GM21390 (cell line): ENCODE results near the gene POLR2L.

ENCODE experiments used
- ATAC-seq: cut with Tn5 transposase; IDR thresholded peaks from one replicate; pipeline ENCODE4 v1.9.1; 2021; ENCODE audit not compliant: unreplicated experiment

Gene POLR2L

GRCh38 chr11:813456-814096 lies 28.8 kb downstream of the POLR2L start:
- ATAC-seq = no peak

- ATAC-seq = no peak
Measured at GRCh38 chr11:813072-813455, 29.3 kb downstream of the POLR2L start.

GRCh38 chr11:812390-812789 lies 29.9 kb downstream of the POLR2L start:
- ATAC-seq = no peak

- ATAC-seq = no peak
Measured at GRCh38 chr11:811446-812245, 30.7 kb downstream of the POLR2L start.

GRCh38 chr11:810040-810567 lies 32.2 kb downstream of the POLR2L start:
- no peak for ATAC-seq

GRCh38 chr11:809287-810039 lies 32.9 kb downstream of the POLR2L start, which contains the start of gene RPLP2:
RPLP2 (plus strand) TSS chr11:809967; CDS start chr11:810235, 268 bp downstream.
- ATAC-seq = peak; percentile 70

- no peak for ATAC-seq
Measured at GRCh38 chr11:808427-809286, 33.7 kb downstream of the POLR2L start.

- ATAC-seq = no peak
Measured at GRCh38 chr11:804599-804964, 37.7 kb downstream of the POLR2L start.

- ATAC-seq = no peak
Measured at GRCh38 chr11:803770-804598, 38.3 kb downstream of the POLR2L start.

GRCh38 chr11:803467-803742 lies 38.9 kb downstream of the POLR2L start:
- ATAC-seq = no peak

GRCh38 chr11:802693-803466 lies 39.4 kb downstream of the POLR2L start:
- ATAC-seq = no peak

GRCh38 chr11:802018-802617 lies 40.2 kb downstream of the POLR2L start:
- ATAC-seq = no peak

- no peak for ATAC-seq
Measured at GRCh38 chr11:801097-801780, 41.1 kb downstream of the POLR2L start.

- ATAC-seq = no peak
Measured at GRCh38 chr11:800473-800872, 41.9 kb downstream of the POLR2L start.

- no peak for ATAC-seq
Measured at GRCh38 chr11:799641-800316, 42.5 kb downstream of the POLR2L start.

GRCh38 chr11:798093-798713 lies 44.1 kb downstream of the POLR2L start, which contains the start of gene SLC25A22:
SLC25A22 (minus strand) TSS chr11:798281; CDS start chr11:795006, 3,275 bp downstream.
- ATAC-seq = peak; percentile 68
